Immature natural killer cell (primary cell): ENCODE results near the gene SHF. TPM values are rescaled to one million over a fixed set of nuclear protein-coding genes. Genes with fewer than 3 reads are reported as not detected.

Experiments
- DNase-seq, 3 donors: peaks; one replicate each; pipeline ENCODE4 v3.0.0; 2022; ENCODE audit warnings: mixed read lengths in 1 of 3
- H3K27ac Mint-ChIP-seq, 6 donors: one replicate each; pipeline ENCODE4 v1.8.0; 2020; ENCODE audit warnings: mixed read lengths in 6 of 6, mild to moderate bottlenecking in 5 of 6, inconsistent platforms in 4 of 6, moderate library complexity in 3 of 6
- H3K27me3 Mint-ChIP-seq, 3 donors: one replicate each; pipeline ENCODE4 v1.8.0; 2020 to 2021; ENCODE audit warnings: low read depth in 3 of 3, mild to moderate bottlenecking in 3 of 3, mixed read lengths in 3 of 3, moderate library complexity in 3 of 3, inconsistent platforms in 1 of 3
- H3K36me3 Mint-ChIP-seq, 3 donors: one replicate each; pipeline ENCODE4 v1.8.0; 2020; ENCODE audit warnings: mixed read lengths in 3 of 3, inconsistent platforms in 2 of 3, mild to moderate bottlenecking in 2 of 3
- H3K4me1 Mint-ChIP-seq, 2 donors: one replicate each; pipeline ENCODE4 v1.8.0; 2020; ENCODE audit warnings: inconsistent platforms in 2 of 2, mild to moderate bottlenecking in 2 of 2, mixed read lengths in 2 of 2, moderate library complexity in 1 of 2
- H3K4me3 Mint-ChIP-seq, 5 donors: one replicate each; pipeline ENCODE4 v1.8.0; 2020; ENCODE audit warnings: mild to moderate bottlenecking in 5 of 5, mixed read lengths in 5 of 5, inconsistent platforms in 3 of 5, moderate library complexity in 3 of 5
- H3K9me3 Mint-ChIP-seq, 6 donors: one replicate each; pipeline ENCODE4 v1.8.0; 2020; ENCODE audit warnings: mild to moderate bottlenecking in 6 of 6, mixed read lengths in 6 of 6, inconsistent platforms in 4 of 6, moderate library complexity in 3 of 6
- polyA plus RNA-seq, 3 donors: library from polyadenylated mRNA; unstranded; fragments of 300-500 nt; fragmentation: Illumina TruSeq; gene quantifications; one replicate each; pipeline ENCODE4 v1.2.3, GENCODE V29; 2021

SHF gene
- polyA plus RNA-seq, 3 donors from 2014 or later, result 0.76 to 2.0 (median 1.9) TPM

GRCh38 chr15:45171912-45172311 lies 15.9 kb downstream of the SHF start:
- Mint-ChIP-seq H3K4me1 (peaks cover 2 to 5% of the 10 kb centered on the region in 2 donors), H3K9me3 (no peaks in the 10 kb centered on the region), H3K27me3 (peaks cover 0 to 2% (median 2%) of the 10 kb centered on the region in 3 donors), H3K36me3 (no peaks in the 10 kb centered on the region), H3K4me3 (no peak overlapping the region), H3K27ac (no peak overlapping the region)
- no peak for DNase-seq

- Mint-ChIP-seq H3K4me3 (no peak overlapping the region), H3K27ac (peak overlapping the region in 4 of 6 donors; percentile 43 to 49 (median 46)), H3K27me3 (peaks cover 2 to 4% (median 4%) of the 10 kb centered on the region in 3 donors), H3K36me3 (no peaks in the 10 kb centered on the region), H3K9me3 (no peaks in the 10 kb centered on the region), H3K4me1 (peaks cover 18 to 22% of the 10 kb centered on the region in 2 donors)
- no peak for DNase-seq
Observed at GRCh38 chr15:45169608-45170480, 17.9 kb downstream of the SHF start.

GRCh38 chr15:45168751-45169551 lies 18.8 kb downstream of the SHF start:
- peak overlapping the region in 2 of 5 donors; percentile 15 to 21 for H3K4me3 Mint-ChIP-seq
- peak overlapping the region in 5 of 6 donors; percentile 5 to 69 (median 49) for H3K27ac Mint-ChIP-seq
- peaks cover 2 to 4% (median 4%) of the 10 kb centered on the region in 3 donors for H3K27me3 Mint-ChIP-seq
- no peaks in the 10 kb centered on the region for H3K36me3 Mint-ChIP-seq
- DNase-seq, result no peak
- H3K4me1 Mint-ChIP-seq, result peaks cover 19 to 28% of the 10 kb centered on the region in 2 donors
- no peaks in the 10 kb centered on the region for H3K9me3 Mint-ChIP-seq

GRCh38 chr15:45168286-45168685 lies 19.5 kb downstream of the SHF start:
- Mint-ChIP-seq H3K27me3 (peaks cover 2 to 4% (median 4%) of the 10 kb centered on the region in 3 donors), H3K4me3 (peak overlapping the region in 2 of 5 donors; percentile 15 to 39), H3K4me1 (peaks cover 19 to 28% of the 10 kb centered on the region in 2 donors), H3K27ac (peak overlapping the region in 5 of 6 donors; percentile 49 to 87 (median 81)), H3K36me3 (no peaks in the 10 kb centered on the region), H3K9me3 (no peaks in the 10 kb centered on the region)
- DNase-seq, result no peak

GRCh38 chr15:45167631-45168205 lies 20.0 kb downstream of the SHF start:
- Mint-ChIP-seq H3K9me3 (no peaks in the 10 kb centered on the region), H3K4me3 (peak overlapping the region; percentile 60 to 84 (median 80)), H3K36me3 (no peaks in the 10 kb centered on the region), H3K4me1 (peaks cover 20 to 28% of the 10 kb centered on the region in 2 donors), H3K27ac (peak overlapping the region; percentile 37 to 87 (median 82)), H3K27me3 (peaks cover 2 to 5% (median 4%) of the 10 kb centered on the region in 3 donors)
- DNase-seq, result no peak

- Mint-ChIP-seq H3K27me3 (peaks cover 2 to 5% (median 4%) of the 10 kb centered on the region in 3 donors), H3K36me3 (no peaks in the 10 kb centered on the region), H3K27ac (peak overlapping the region; percentile 37 to 87 (median 82)), H3K9me3 (no peaks in the 10 kb centered on the region), H3K4me1 (peaks cover 20 to 28% of the 10 kb centered on the region in 2 donors), H3K4me3 (peak overlapping the region; percentile 60 to 84 (median 80))
- DNase-seq, result peak; percentile 79 to 82 (median 81)
Observed at GRCh38 chr15:45166834-45167630, 20.7 kb downstream of the SHF start.

GRCh38 chr15:45165536-45165935 lies 22.2 kb downstream of the SHF start:
- Mint-ChIP-seq H3K4me3 (peak overlapping the region; percentile 70 to 82 (median 77)), H3K9me3 (no peaks in the 10 kb centered on the region), H3K27ac (peak overlapping the region; percentile 67 to 87 (median 84)), H3K4me1 (peaks cover 20 to 28% of the 10 kb centered on the region in 2 donors), H3K27me3 (peaks cover 2 to 5% (median 4%) of the 10 kb centered on the region in 3 donors), H3K36me3 (no peaks in the 10 kb centered on the region)
- no peak for DNase-seq

- Mint-ChIP-seq H3K4me3 (peak overlapping the region in 4 of 5 donors; percentile 70 to 82 (median 78)), H3K36me3 (no peaks in the 10 kb centered on the region), H3K27me3 (peaks cover 2 to 5% (median 4%) of the 10 kb centered on the region in 3 donors), H3K9me3 (no peaks in the 10 kb centered on the region), H3K4me1 (peaks cover 24 to 28% of the 10 kb centered on the region in 2 donors), H3K27ac (peak overlapping the region; percentile 54 to 87 (median 79))
- DNase-seq, result no peak
Observed at GRCh38 chr15:45164914-45165313, 22.9 kb downstream of the SHF start.

GRCh38 chr15:45163508-45163856 lies 24.3 kb downstream of the SHF start:
- no peak overlapping the region for H3K27ac Mint-ChIP-seq
- H3K4me3 Mint-ChIP-seq, result no peak overlapping the region
- no peak for DNase-seq

GRCh38 chr15:45162771-45163507 lies 24.8 kb downstream of the SHF start:
- peaks cover 2 to 5% (median 4%) of the 10 kb centered on the region in 3 donors for H3K27me3 Mint-ChIP-seq
- H3K36me3 Mint-ChIP-seq, result no peaks in the 10 kb centered on the region
- H3K9me3 Mint-ChIP-seq, result no peaks in the 10 kb centered on the region
- DNase-seq, result peak; percentile 62 to 67 (median 63)
- H3K4me3 Mint-ChIP-seq, result no peak overlapping the region
- peaks cover 33 to 38% of the 10 kb centered on the region in 2 donors for H3K4me1 Mint-ChIP-seq
- peak overlapping the region in 2 of 6 donors; percentile 24 to 40 for H3K27ac Mint-ChIP-seq

More at GRCh38 chr15:45163508-45163856, 24.3 kb downstream of the SHF start:
- H3K4me1 Mint-ChIP-seq, result peaks cover 33 to 35% of the 10 kb centered on the region in 2 donors
- H3K9me3 Mint-ChIP-seq, result no peaks in the 10 kb centered on the region
- peaks cover 2 to 5% (median 4%) of the 10 kb centered on the region in 3 donors for H3K27me3 Mint-ChIP-seq
- no peaks in the 10 kb centered on the region for H3K36me3 Mint-ChIP-seq

GRCh38 chr15:45161666-45162065 lies 26.1 kb downstream of the SHF start:
- H3K27me3 Mint-ChIP-seq, result peaks cover 0 to 5% (median 3%) of the 10 kb centered on the region in 3 donors
- no peaks in the 10 kb centered on the region for H3K9me3 Mint-ChIP-seq
- peaks cover 31 to 40% of the 10 kb centered on the region in 2 donors for H3K4me1 Mint-ChIP-seq
- H3K4me3 Mint-ChIP-seq, result no peak overlapping the region
- no peak for DNase-seq
- H3K27ac Mint-ChIP-seq, result peak overlapping the region in 1 of 6 donors; percentile 63
- H3K36me3 Mint-ChIP-seq, result no peaks in the 10 kb centered on the region

GRCh38 chr15:45157974-45158373 lies 29.8 kb downstream of the SHF start:
- Mint-ChIP-seq H3K27ac (no peak overlapping the region), H3K4me1 (peaks cover 19 to 20% of the 10 kb centered on the region in 2 donors), H3K4me3 (no peak overlapping the region), H3K9me3 (no peaks in the 10 kb centered on the region), H3K36me3 (peaks cover 0 to 3% (median 0%) of the 10 kb centered on the region in 3 donors), H3K27me3 (peaks cover 0 to 1% (median 0%) of the 10 kb centered on the region in 3 donors)
- DNase-seq, result no peak
